NT2/D1 (cell line): Measurements from ENCODE around the gene REPIN1.

Experiments
- DNase-seq: peaks from one replicate; pipeline ENCODE4 v3.0.0-alpha.2; 2011; ENCODE audit warnings: low read depth, low spot score
- H3K27me3 ChIP-seq: 2 replicates; pipeline ENCODE4 v1.6.0; 2011; ENCODE audit warnings: mild to moderate bottlenecking; ENCODE audit not compliant: insufficient read length, insufficient read depth
- H3K36me3 ChIP-seq: 2 replicates; pipeline ENCODE4 v1.6.1; 2011; ENCODE audit warnings: mild to moderate bottlenecking, low read length, mixed read lengths; ENCODE audit not compliant: insufficient read depth, insufficient read length
- H3K4me1 ChIP-seq: 2 replicates; pipeline ENCODE4 v1.5.1; 2011; ENCODE audit not compliant: insufficient read depth, insufficient read length
- H3K4me3 ChIP-seq: 2 replicates; pipeline ENCODE4 v1.5.1; 2011; ENCODE audit warnings: low read depth; ENCODE audit not compliant: insufficient read length
- H3K9ac ChIP-seq: 2 replicates; pipeline ENCODE4 v1.6.0; 2011; ENCODE audit warnings: low read depth; ENCODE audit not compliant: insufficient read length
- H3K9me3 ChIP-seq: 2 replicates; pipeline ENCODE4 v1.5.1; 2011; ENCODE audit warnings: mild to moderate bottlenecking, low read length; ENCODE audit not compliant: insufficient read depth
- SUZ12 ChIP-seq: IDR thresholded peaks from 2 replicates; pipeline ENCODE4 v1.6.1; 2011; ENCODE audit not compliant: insufficient read length, insufficient read depth; ENCODE audit errors: extremely low read depth
- YY1 ChIP-seq: IDR thresholded peaks from 2 replicates; pipeline ENCODE4 v1.6.1; 2011; ENCODE audit not compliant: insufficient read length, insufficient read depth
- ZNF274 ChIP-seq: IDR thresholded peaks from 2 replicates; pipeline ENCODE4 v1.6.1; 2011; ENCODE audit warnings: mild to moderate bottlenecking, low read depth, low read length

The REPIN1 gene

GRCh38 chr7:150373049-150373801, 4.6 kb downstream of the REPIN1 start:
- no peak for DNase-seq
- Histone ChIP-seq H3K4me1 (peaks cover 12% of the 10 kb centered on the region), H3K36me3 (peaks cover 60% of the 10 kb centered on the region), H3K27me3 (no peaks in the 10 kb centered on the region), H3K4me3 (no peak overlapping the region), H3K9me3 (no peaks in the 10 kb centered on the region), H3K9ac (no peak overlapping the region)
- TF ChIP-seq ZNF274 = no peak
- TF ChIP-seq YY1 = no peak
- TF ChIP-seq SUZ12 = no peak

GRCh38 chr7:150374026-150374425, 5.4 kb downstream of the REPIN1 start:
- peaks cover 12% of the 10 kb centered on the region for H3K4me1 ChIP-seq
- H3K4me3 ChIP-seq = no peak overlapping the region
- TF ChIP-seq SUZ12 = no peak
- H3K36me3 ChIP-seq = peaks cover 60% of the 10 kb centered on the region
- no peaks in the 10 kb centered on the region for H3K9me3 ChIP-seq
- H3K9ac ChIP-seq = peak overlapping the region; percentile 64
- no peak for DNase-seq
- H3K27me3 ChIP-seq = no peaks in the 10 kb centered on the region

GRCh38 chr7:150374472-150374871, 5.8 kb downstream of the REPIN1 start:
- Histone ChIP-seq H3K36me3 (peaks cover 59% of the 10 kb centered on the region), H3K27me3 (no peaks in the 10 kb centered on the region), H3K9ac (peak overlapping the region; percentile 64), H3K4me3 (no peak overlapping the region), H3K4me1 (peaks cover 12% of the 10 kb centered on the region), H3K9me3 (no peaks in the 10 kb centered on the region)
- DNase-seq = no peak
- TF ChIP-seq YY1 = no peak
- no peak for TF ChIP-seq ZNF274
- no peak for TF ChIP-seq SUZ12

- Histone ChIP-seq H3K4me3 (no peak overlapping the region), H3K27me3 (no peaks in the 10 kb centered on the region), H3K9ac (no peak overlapping the region), H3K36me3 (peaks cover 44% of the 10 kb centered on the region), H3K9me3 (no peaks in the 10 kb centered on the region), H3K4me1 (peaks cover 17% of the 10 kb centered on the region)
- TF ChIP-seq SUZ12 = no peak
- no peak for TF ChIP-seq ZNF274
- TF ChIP-seq YY1 = no peak
- no peak for DNase-seq
Observed at GRCh38 chr7:150375662-150376521, 7.3 kb downstream of the REPIN1 start.

- H3K4me3 ChIP-seq = no peak overlapping the region
- H3K4me1 ChIP-seq = peaks cover 21% of the 10 kb centered on the region
- no peaks in the 10 kb centered on the region for H3K27me3 ChIP-seq
- H3K9me3 ChIP-seq = no peaks in the 10 kb centered on the region
- no peak for TF ChIP-seq YY1
- no peak for TF ChIP-seq SUZ12
- TF ChIP-seq ZNF274 = no peak
- peaks cover 38% of the 10 kb centered on the region for H3K36me3 ChIP-seq
- H3K9ac ChIP-seq = no peak overlapping the region
- DNase-seq = no peak
Observed at GRCh38 chr7:150376560-150376959, 7.9 kb downstream of the REPIN1 start.

- H3K27me3 ChIP-seq = no peaks in the 10 kb centered on the region
- H3K9ac ChIP-seq = peak overlapping the region; percentile 23
- no peak for TF ChIP-seq YY1
- TF ChIP-seq SUZ12 = no peak
- no peak for TF ChIP-seq ZNF274
Observed at GRCh38 chr7:150377196-150377595, 8.6 kb downstream of the REPIN1 start.

GRCh38 chr7:150377635-150378034, 9.0 kb downstream of the REPIN1 start:
- Histone ChIP-seq H3K9ac (peak overlapping the region; percentile 23), H3K4me1 (peaks cover 19% of the 10 kb centered on the region), H3K9me3 (no peaks in the 10 kb centered on the region), H3K27me3 (no peaks in the 10 kb centered on the region), H3K4me3 (no peak overlapping the region), H3K36me3 (peaks cover 27% of the 10 kb centered on the region)
- DNase-seq = no peak
- TF ChIP-seq SUZ12 = no peak
- no peak for TF ChIP-seq ZNF274
- no peak for TF ChIP-seq YY1

More at GRCh38 chr7:150377196-150377595, 8.6 kb downstream of the REPIN1 start:
- no peak for DNase-seq
- Histone ChIP-seq H3K4me3 (no peak overlapping the region), H3K36me3 (peaks cover 31% of the 10 kb centered on the region), H3K9me3 (no peaks in the 10 kb centered on the region), H3K4me1 (peaks cover 23% of the 10 kb centered on the region)
